ENCODE measurements around the gene STK32B.

Gene STK32B

DNA sequence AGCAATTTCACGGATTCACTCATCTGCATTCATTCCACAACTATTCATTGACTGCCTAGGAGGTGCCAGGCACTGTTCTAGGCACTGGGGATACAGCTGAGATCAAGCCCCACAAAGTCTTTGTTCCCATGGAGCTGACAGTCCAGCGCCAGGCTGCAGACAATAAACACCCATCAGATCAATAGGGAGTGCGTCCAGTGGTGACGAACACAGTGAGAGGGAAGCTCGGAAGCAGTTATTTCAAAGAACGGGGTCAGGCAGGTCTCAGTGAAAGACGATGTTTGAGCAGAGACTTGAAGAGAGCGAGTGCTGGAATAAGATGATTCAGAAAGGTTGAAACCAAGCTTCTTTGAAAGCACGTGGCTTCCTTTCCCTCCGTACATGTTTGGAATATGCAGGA lies 489.9 kb downstream of the STK32B start:
- H3K9me3 ChIP-seq: no peaks in the 10 kb centered on the region
- H3K4me3 ChIP-seq (ENCODE audit: low read depth in 1 of 2, low read length in 1 of 2): no peak overlapping the region
- no peak overlapping the region for H3K27ac ChIP-seq
- H3K36me3 ChIP-seq: no peaks in the 10 kb centered on the region
- H3K4me1 ChIP-seq (ENCODE audit: control insufficient read depth in 1 of 2, insufficient read depth in 1 of 2, low read depth in 1 of 2, low read length in 1 of 2): no peaks in the 10 kb centered on the region
- TF ChIP-seq, protein P1, sequence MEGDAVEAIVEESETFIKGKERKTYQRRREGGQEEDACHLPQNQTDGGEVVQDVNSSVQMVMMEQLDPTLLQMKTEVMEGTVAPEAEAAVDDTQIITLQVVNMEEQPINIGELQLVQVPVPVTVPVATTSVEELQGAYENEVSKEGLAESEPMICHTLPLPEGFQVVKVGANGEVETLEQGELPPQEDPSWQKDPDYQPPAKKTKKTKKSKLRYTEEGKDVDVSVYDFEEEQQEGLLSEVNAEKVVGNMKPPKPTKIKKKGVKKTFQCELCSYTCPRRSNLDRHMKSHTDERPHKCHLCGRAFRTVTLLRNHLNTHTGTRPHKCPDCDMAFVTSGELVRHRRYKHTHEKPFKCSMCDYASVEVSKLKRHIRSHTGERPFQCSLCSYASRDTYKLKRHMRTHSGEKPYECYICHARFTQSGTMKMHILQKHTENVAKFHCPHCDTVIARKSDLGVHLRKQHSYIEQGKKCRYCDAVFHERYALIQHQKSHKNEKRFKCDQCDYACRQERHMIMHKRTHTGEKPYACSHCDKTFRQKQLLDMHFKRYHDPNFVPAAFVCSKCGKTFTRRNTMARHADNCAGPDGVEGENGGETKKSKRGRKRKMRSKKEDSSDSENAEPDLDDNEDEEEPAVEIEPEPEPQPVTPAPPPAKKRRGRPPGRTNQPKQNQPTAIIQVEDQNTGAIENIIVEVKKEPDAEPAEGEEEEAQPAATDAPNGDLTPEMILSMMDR (IDR thresholded peaks at IDR 0.05): no peak
- no peaks in the 10 kb centered on the region for H3K27me3 ChIP-seq

DNA sequence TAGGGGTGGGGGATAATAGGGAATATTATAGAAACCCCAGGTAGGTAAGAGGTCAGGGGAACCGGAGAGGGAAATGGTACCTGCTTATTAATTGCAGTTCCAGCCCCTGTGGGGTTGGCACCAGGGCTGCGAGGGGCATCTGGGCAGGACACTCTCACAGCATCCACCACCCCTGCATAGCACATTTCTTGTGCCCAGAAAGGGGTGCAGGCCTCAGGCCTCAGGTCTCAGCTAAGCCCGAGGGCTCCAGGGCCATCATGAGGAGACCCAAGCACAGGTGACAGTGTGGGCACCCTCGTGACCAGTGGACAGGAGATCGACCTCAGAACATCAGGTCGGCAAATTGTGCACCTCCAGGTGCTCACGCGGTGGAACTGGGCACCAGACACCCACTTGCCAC lies 492.4 kb downstream of the STK32B start:
- Histone ChIP-seq H3K4me3 (ENCODE audit: low read depth in 1 of 2, low read length in 1 of 2) (no peak overlapping the region), H3K36me3 (no peaks in the 10 kb centered on the region), H3K9me3 (peaks cover 6% of the 10 kb centered on the region), H3K27me3 (no peaks in the 10 kb centered on the region), H3K27ac (no peak overlapping the region), H3K4me1 (ENCODE audit: control insufficient read depth in 1 of 2, insufficient read depth in 1 of 2, low read depth in 1 of 2, low read length in 1 of 2) (no peaks in the 10 kb centered on the region)
- TF ChIP-seq, protein P1 (IDR thresholded peaks at IDR 0.05): no peak

- no peaks in the 10 kb centered on the region for H3K36me3 ChIP-seq
- no peaks in the 10 kb centered on the region for H3K4me1 ChIP-seq (ENCODE audit: control insufficient read depth in 1 of 2, insufficient read depth in 1 of 2, low read depth in 1 of 2, low read length in 1 of 2)
- H3K9me3 ChIP-seq: peaks cover 6% of the 10 kb centered on the region
- no peaks in the 10 kb centered on the region for H3K27me3 ChIP-seq
- H3K4me3 ChIP-seq (ENCODE audit: low read depth in 1 of 2, low read length in 1 of 2): no peak overlapping the region
- TF ChIP-seq, protein P1 (IDR thresholded peaks at IDR 0.05): no peak
- no peak overlapping the region for H3K27ac ChIP-seq
Observed at GRCh38 chr4:5544762-5545161, 493.5 kb downstream of the STK32B start.

DNA sequence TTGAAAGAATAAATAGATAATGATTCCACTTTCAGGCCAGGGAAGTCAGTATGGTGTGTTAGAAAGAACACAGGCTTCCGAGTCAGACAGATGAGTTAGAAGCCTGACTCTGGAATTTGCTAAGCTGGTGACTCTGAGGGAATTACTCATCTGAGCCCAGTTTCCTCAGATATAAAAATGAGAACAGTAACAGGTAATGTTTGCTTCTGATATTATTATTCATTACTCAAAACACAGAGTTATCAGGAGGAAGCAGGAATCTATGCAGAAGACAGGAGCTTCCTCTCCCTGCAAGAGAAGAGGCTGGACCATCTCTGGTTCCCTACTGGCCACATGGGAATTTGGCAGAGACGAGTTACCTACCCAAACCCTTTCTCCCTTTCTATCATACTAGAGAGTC lies 494.0 kb downstream of the STK32B start:
- Histone ChIP-seq H3K36me3 (no peaks in the 10 kb centered on the region), H3K27ac (no peak overlapping the region), H3K4me3 (ENCODE audit: low read depth in 1 of 2, low read length in 1 of 2) (no peak overlapping the region), H3K27me3 (no peaks in the 10 kb centered on the region), H3K9me3 (peaks cover 6% of the 10 kb centered on the region), H3K4me1 (ENCODE audit: control insufficient read depth in 1 of 2, insufficient read depth in 1 of 2, low read depth in 1 of 2, low read length in 1 of 2) (no peaks in the 10 kb centered on the region)
- TF ChIP-seq, protein P1 (IDR thresholded peaks at IDR 0.05): no peak

- Histone ChIP-seq H3K36me3 (no peaks in the 10 kb centered on the region), H3K9me3 (peaks cover 6% of the 10 kb centered on the region), H3K27me3 (no peaks in the 10 kb centered on the region), H3K4me3 (ENCODE audit: low read depth in 1 of 2, low read length in 1 of 2) (no peak overlapping the region), H3K4me1 (ENCODE audit: control insufficient read depth in 1 of 2, insufficient read depth in 1 of 2, low read depth in 1 of 2, low read length in 1 of 2) (no peaks in the 10 kb centered on the region), H3K27ac (no peak overlapping the region)
- TF ChIP-seq, protein P1 (IDR thresholded peaks at IDR 0.05): no peak
Observed at GRCh38 chr4:5547651-5548249, 496.5 kb downstream of the STK32B start.

All from neutrophil (primary cell).